Measurements from ENCODE around the gene RNF220. TPM values are rescaled to one million over a fixed set of nuclear protein-coding genes. Genes with fewer than 3 reads are reported as not detected.

Gene RNF220
- total and polyA plus RNA-seq, 2 donors (not counting 3 experiments of a cell fraction or from before 2014, with no cell fraction given), result 62.7 to 66.6 TPM

GRCh38 chr1:44407430-44408211 is 2.6 kb downstream of the RNF220 start:
- dilution Hi-C loops (cut with MboI; ENCODE audit: extremely low pct_ligation_motif_present, low sequenced_read_pairs), result no loop called here
- BruUV-seq (replicated peaks), result no TSS peak
- H3K9ac ChIP-seq (replicated peaks; ENCODE audit: extremely low read depth, insufficient read depth, low read length), result no peak overlapping the region
- no peaks in the 10 kb centered on the region for H3K79me2 ChIP-seq (ENCODE audit: control insufficient read depth, insufficient read depth, low read length)
- H3K9me3 ChIP-seq (replicated peaks; ENCODE audit: control insufficient read depth, insufficient read depth, low read length), result no peaks in the 10 kb centered on the region
- no peak overlapping the region for H2AFZ ChIP-seq (ENCODE audit: low read depth, low read length)
- H3K27ac ChIP-seq (ENCODE audit: insufficient read depth, low read depth, low read length), result no peak overlapping the region
- FAIRE-seq (peak; percentile 48), DNase-seq (ENCODE audit: low read depth, low spot score) (no peak)
- intact Hi-C loops (cut with micrococcal nuclease), result loop anchor here (1.0 to 2.0 kb wide), 2 partner anchors 10 to 53 kb away; partner anchors contain the start of gene ERI3
- ChIA-PET CTCF (interaction anchor here (1.2 kb wide), 1 partner anchor 15 kb away, joined by 4 read pairs; no protein-coding TSS in a partner anchor), POLR2A (no interaction called here)
- H3K36me3 ChIP-seq (ENCODE audit: control insufficient read depth in 2 of 2, extremely low read depth in 1 of 2, insufficient read depth in 2 of 2, low read length in 2 of 2), result no peaks in the 10 kb centered on the region
- H3K9me1 ChIP-seq (replicated peaks; ENCODE audit: control insufficient read depth, extremely low read depth, insufficient read depth, low read length), result no peaks in the 10 kb centered on the region
- H4K20me1 ChIP-seq (replicated peaks; ENCODE audit: control insufficient read depth, extremely low read depth, insufficient read depth, low read length), result no peaks in the 10 kb centered on the region
- H3K27me3 ChIP-seq (ENCODE audit: control insufficient read depth in 2 of 2, insufficient read depth in 2 of 2, low read length in 2 of 2), result peaks cover 60 to 71% of the 10 kb centered on the region in 2 experiments
- TF ChIP-seq FOS (IDR thresholded peaks at IDR 0.05; ENCODE audit: borderline replicate concordance, insufficient read depth, low read length) (no peak), EZH2 (IDR thresholded peaks at IDR 0.05; ENCODE audit: borderline replicate concordance, low read depth, low read length, severe bottlenecking) (peak; percentile 97), JUN (IDR thresholded peaks at IDR 0.05; ENCODE audit: borderline replicate concordance, insufficient read depth, insufficient read length, low read depth) (no peak), MYC (IDR thresholded peaks at IDR 0.05; ENCODE audit: low read depth, low read length) (no peak)
- TF ChIP-seq, protein P1, sequence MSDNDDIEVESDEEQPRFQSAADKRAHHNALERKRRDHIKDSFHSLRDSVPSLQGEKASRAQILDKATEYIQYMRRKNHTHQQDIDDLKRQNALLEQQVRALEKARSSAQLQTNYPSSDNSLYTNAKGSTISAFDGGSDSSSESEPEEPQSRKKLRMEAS (IDR thresholded peaks at IDR 0.05; ENCODE audit: insufficient read depth, insufficient read length), result no peak
- no peak overlapping the region for H3K4me2 ChIP-seq (ENCODE audit: insufficient read depth, low read length)
- H3K4me3 ChIP-seq (replicated peaks in 1 of 3; ENCODE audit: insufficient read depth in 1 of 3, low read depth in 1 of 3, low read length in 3 of 3), result no peak overlapping the region
- H3K4me1 ChIP-seq (ENCODE audit: control insufficient read depth, extremely low read depth, insufficient read depth, low read length), result peaks cover 13% of the 10 kb centered on the region

DNA sequence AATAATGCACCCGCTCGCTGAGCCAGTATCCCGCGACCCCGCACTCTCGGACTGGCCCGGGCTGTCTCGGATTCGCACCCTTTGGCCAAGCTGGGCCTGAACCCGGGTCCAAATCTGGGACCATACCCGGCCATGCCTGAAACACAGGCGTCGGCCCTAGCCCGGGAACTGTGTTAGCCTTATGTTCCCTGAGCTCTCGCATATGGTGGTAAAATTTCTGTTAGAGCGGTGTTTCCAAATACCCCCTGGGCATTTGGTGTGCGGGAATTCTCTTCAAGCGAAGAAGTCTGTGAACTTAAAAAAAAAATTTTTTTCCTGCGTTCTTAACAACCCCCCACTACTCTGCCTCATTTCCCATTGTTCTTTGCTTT is 3.1 kb downstream of the RNF220 start:
- TF ChIP-seq, protein P1 (IDR thresholded peaks at IDR 0.05; ENCODE audit: insufficient read depth, insufficient read length), result no peak
- TF ChIP-seq EZH2 (IDR thresholded peaks at IDR 0.05; ENCODE audit: borderline replicate concordance, low read depth, low read length, severe bottlenecking), result peak; percentile 80
- ChIA-PET CTCF (interaction anchor here (0.6 kb wide), 1 partner anchor 30 kb away, joined by 3 read pairs; no protein-coding TSS in a partner anchor), POLR2A (no interaction called here)
- Histone ChIP-seq H3K27me3 (ENCODE audit: control insufficient read depth in 2 of 2, insufficient read depth in 2 of 2, low read length in 2 of 2) (peaks cover 66 to 77% of the 10 kb centered on the region in 2 experiments), H3K9me1 (replicated peaks; ENCODE audit: control insufficient read depth, extremely low read depth, insufficient read depth, low read length) (no peaks in the 10 kb centered on the region), H3K79me2 (ENCODE audit: control insufficient read depth, insufficient read depth, low read length) (no peaks in the 10 kb centered on the region), H3K4me1 (ENCODE audit: control insufficient read depth, extremely low read depth, insufficient read depth, low read length) (peaks cover 12% of the 10 kb centered on the region), H3K4me3 (replicated peaks in 1 of 3; ENCODE audit: insufficient read depth in 1 of 3, low read depth in 1 of 3, low read length in 3 of 3) (no peak overlapping the region), H3K4me2 (ENCODE audit: insufficient read depth, low read length) (no peak overlapping the region), H2AFZ (ENCODE audit: low read depth, low read length) (no peak overlapping the region), H4K20me1 (replicated peaks; ENCODE audit: control insufficient read depth, extremely low read depth, insufficient read depth, low read length) (no peaks in the 10 kb centered on the region), H3K9me3 (replicated peaks; ENCODE audit: control insufficient read depth, insufficient read depth, low read length) (no peaks in the 10 kb centered on the region), H3K36me3 (ENCODE audit: control insufficient read depth in 2 of 2, extremely low read depth in 1 of 2, insufficient read depth in 2 of 2, low read length in 2 of 2) (no peaks in the 10 kb centered on the region), H3K9ac (replicated peaks; ENCODE audit: extremely low read depth, insufficient read depth, low read length) (no peak overlapping the region), H3K27ac (ENCODE audit: insufficient read depth, low read depth, low read length) (no peak overlapping the region)
- intact Hi-C loops (cut with micrococcal nuclease), result loop anchor here (1.0 kb wide), 1 partner anchor 9 kb away; no protein-coding TSS in a partner anchor
- BruUV-seq (replicated peaks), result no TSS peak
- dilution Hi-C loops (cut with MboI; ENCODE audit: extremely low pct_ligation_motif_present, low sequenced_read_pairs), result no loop called here
- DNase-seq (ENCODE audit: low read depth, low spot score) (no peak), FAIRE-seq (no peak)
